CD8-positive, alpha-beta memory T cell (primary cell): ENCODE measurements around the gene LRRC43. TPM values are rescaled to one million over a fixed set of nuclear protein-coding genes. Genes with fewer than 3 reads are reported as not detected.
A peak's percentile ranks its signal among the peaks of the same experiment; 100 is the strongest.

ENCODE experiments used
- CTCF ChIA-PET: fragments of 350-600 bp; sonication (Branson Sonifier 250); formaldehyde crosslinking; loops from one replicate; lab custom pipeline; 2021; ENCODE audit warnings: antibody characterized with exemption; lab: Charles Lee
- POLR2A ChIA-PET: fragments of 350-600 bp; sonication (Branson Sonifier 250); formaldehyde crosslinking; loops from one replicate; lab custom pipeline; 2021; ENCODE audit warnings: antibody characterized with exemption; lab: Charles Lee
- DNase-seq, 5 donors: peaks; one replicate each; pipeline versions ENCODE4 v3.0.0 to v3.0.0-alpha.2; 2020 to 2022; ENCODE audit warnings: mixed read lengths in 1 of 5
- H3K27ac ChIP-seq: one replicate; pipeline ENCODE4 v1.7.0; 2013; ENCODE audit warnings: low read depth, mild to moderate bottlenecking, low read length, moderate library complexity
- H3K27me3 ChIP-seq: 2 replicates; pipeline ENCODE4 v1.7.0; 2013; ENCODE audit warnings: low read length, mild to moderate bottlenecking; ENCODE audit not compliant: insufficient read depth, poor library complexity, severe bottlenecking
- H3K36me3 ChIP-seq: 2 replicates; pipeline ENCODE4 v1.7.0; 2013; ENCODE audit warnings: mild to moderate bottlenecking, low read length, moderate library complexity; ENCODE audit not compliant: insufficient read depth
- H3K4me1 ChIP-seq: 2 replicates; pipeline ENCODE4 v1.7.0; 2013; ENCODE audit warnings: mild to moderate bottlenecking, low read length, moderate library complexity; ENCODE audit not compliant: insufficient read depth
- H3K4me3 ChIP-seq: 2 replicates; pipeline ENCODE4 v1.7.0; 2013; ENCODE audit warnings: mild to moderate bottlenecking, low read length
- H3K9me3 ChIP-seq: 2 replicates; pipeline ENCODE4 v1.7.0; 2013; ENCODE audit warnings: mild to moderate bottlenecking, low read length
- H3K27ac Mint-ChIP-seq, 8 donors: one replicate each; pipeline ENCODE4 v1.8.0; 2020 to 2021; ENCODE audit warnings: mixed read lengths in 8 of 8, mild to moderate bottlenecking in 6 of 8, inconsistent platforms in 3 of 8, moderate library complexity in 3 of 8
- H3K27me3 Mint-ChIP-seq, 2 donors: one replicate each; pipeline ENCODE4 v1.8.0; 2020 to 2021; ENCODE audit warnings: mixed read lengths in 2 of 2, mild to moderate bottlenecking in 1 of 2, moderate library complexity in 1 of 2
- H3K36me3 Mint-ChIP-seq, 3 donors: one replicate each; pipeline ENCODE4 v1.8.0; 2020 to 2021; ENCODE audit warnings: mixed read lengths in 3 of 3, inconsistent platforms in 1 of 3, mild to moderate bottlenecking in 1 of 3
- H3K4me1 Mint-ChIP-seq, 3 donors: one replicate each; pipeline ENCODE4 v1.8.0; 2020 to 2021; ENCODE audit warnings: mixed read lengths in 3 of 3, inconsistent platforms in 1 of 3, mild to moderate bottlenecking in 1 of 3
- H3K4me3 Mint-ChIP-seq, 7 donors: one replicate each; pipeline ENCODE4 v1.8.0; 2020 to 2021; ENCODE audit warnings: mixed read lengths in 7 of 7, mild to moderate bottlenecking in 6 of 7, moderate library complexity in 4 of 7, inconsistent platforms in 2 of 7
- H3K9me3 Mint-ChIP-seq, 5 donors: one replicate each; pipeline ENCODE4 v1.8.0; 2020 to 2022; ENCODE audit warnings: mixed read lengths in 5 of 5, mild to moderate bottlenecking in 3 of 5, moderate library complexity in 2 of 5, inconsistent platforms in 1 of 5
- polyA plus RNA-seq: library from polyadenylated mRNA; unstranded; fragments of 300-500 nt; fragmentation: Illumina TruSeq; gene quantifications from one replicate; pipeline ENCODE4 v1.2.3, GENCODE V29; 2021
- total RNA-seq, 2 experiments: library from RNA; stranded (reverse); gene quantifications; one replicate each; pipeline ENCODE4 v1.2.3, GENCODE V29; 2021

Gene LRRC43
- total and polyA plus RNA-seq, 3 experiments from 2014 or later = 0.18 to 0.26 (median 0.25) TPM

- Mint-ChIP-seq H3K36me3 (peaks cover 5 to 28% (median 15%) of the 10 kb centered on the region in 3 donors), H3K4me1 (peaks cover 6 to 25% (median 16%) of the 10 kb centered on the region in 3 donors), H3K27ac (peak overlapping the region in 4 of 8 donors; percentile 37 to 78 (median 42)), H3K27me3 (peaks cover 0 to 1% of the 10 kb centered on the region in 2 donors), H3K4me3 (peak overlapping the region; percentile 69 to 92 (median 87)), H3K9me3 (no peaks in the 10 kb centered on the region)
- CTCF ChIA-PET = interaction anchor here (0.8 kb wide), 1 partner anchor 287 kb away, joined by 4 read pairs; the partner anchor contains the start of gene CFAP251
- peaks cover 12% of the 10 kb centered on the region for H3K36me3 ChIP-seq
- H3K4me1 ChIP-seq = peaks cover 7% of the 10 kb centered on the region
- H3K27ac ChIP-seq = no peak overlapping the region
- DNase-seq = no peak
- no peaks in the 10 kb centered on the region for H3K9me3 ChIP-seq
- H3K4me3 ChIP-seq = no peak overlapping the region
- no peaks in the 10 kb centered on the region for H3K27me3 ChIP-seq
- POLR2A ChIA-PET = interaction anchor here (1.0 kb wide), 2 partner anchors 11 to 61 kb away, joined by 4 read pairs; partner anchors contain the start of gene VPS33A
Observed at GRCh38 chr12:122205053-122205925, 22.4 kb downstream of the LRRC43 start.

DNA sequence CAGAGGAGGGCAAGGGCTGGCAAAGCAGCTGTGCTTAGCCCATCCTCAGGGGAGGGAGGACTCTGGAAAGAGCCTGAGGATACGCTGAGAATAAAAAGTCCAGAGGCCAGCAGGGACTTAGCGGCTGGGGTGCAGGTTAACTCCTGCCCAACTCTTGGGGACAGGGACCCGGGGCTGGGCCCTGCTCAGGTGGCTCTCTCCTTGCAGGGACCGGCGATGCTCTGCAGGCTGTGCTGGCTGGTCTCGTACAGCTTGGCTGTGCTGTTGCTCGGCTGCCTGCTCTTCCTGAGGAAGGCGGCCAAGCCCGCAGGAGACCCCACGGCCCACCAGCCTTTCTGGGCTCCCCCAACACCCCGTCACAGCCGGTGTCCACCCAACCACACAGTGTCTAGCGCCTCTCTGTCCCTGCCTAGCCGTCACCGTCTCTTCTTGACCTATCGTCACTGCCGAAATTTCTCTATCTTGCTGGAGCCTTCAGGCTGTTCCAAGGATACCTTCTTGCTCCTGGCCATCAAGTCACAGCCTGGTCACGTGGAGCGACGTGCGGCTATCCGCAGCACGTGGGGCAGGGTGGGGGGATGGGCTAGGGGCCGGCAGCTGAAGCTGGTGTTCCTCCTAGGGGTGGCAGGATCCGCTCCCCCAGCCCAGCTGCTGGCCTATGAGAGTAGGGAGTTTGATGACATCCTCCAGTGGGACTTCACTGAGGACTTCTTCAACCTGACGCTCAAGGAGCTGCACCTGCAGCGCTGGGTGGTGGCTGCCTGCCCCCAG is 23.4 kb downstream of the LRRC43 start:
- Mint-ChIP-seq H3K9me3 (no peaks in the 10 kb centered on the region), H3K4me1 (peaks cover 6 to 25% (median 16%) of the 10 kb centered on the region in 3 donors), H3K36me3 (peaks cover 5 to 34% (median 15%) of the 10 kb centered on the region in 3 donors), H3K27me3 (peaks cover 0 to 1% of the 10 kb centered on the region in 2 donors), H3K27ac (peak overlapping the region in 2 of 8 donors; percentile 45 to 47), H3K4me3 (peak overlapping the region in 1 of 7 donors; percentile 45)
- Histone ChIP-seq H3K4me1 (peaks cover 7% of the 10 kb centered on the region), H3K4me3 (no peak overlapping the region), H3K36me3 (peaks cover 12% of the 10 kb centered on the region), H3K27me3 (no peaks in the 10 kb centered on the region), H3K27ac (no peak overlapping the region), H3K9me3 (no peaks in the 10 kb centered on the region)
- POLR2A ChIA-PET = interaction anchor here (1.0 kb wide), 2 partner anchors 10 to 60 kb away, joined by 4 read pairs; partner anchors contain the start of gene VPS33A
- CTCF ChIA-PET = interaction anchor here (0.6 kb wide), 1 partner anchor 293 kb away, joined by 3 read pairs; no protein-coding TSS in a partner anchor
- DNase-seq = no peak

DNA sequence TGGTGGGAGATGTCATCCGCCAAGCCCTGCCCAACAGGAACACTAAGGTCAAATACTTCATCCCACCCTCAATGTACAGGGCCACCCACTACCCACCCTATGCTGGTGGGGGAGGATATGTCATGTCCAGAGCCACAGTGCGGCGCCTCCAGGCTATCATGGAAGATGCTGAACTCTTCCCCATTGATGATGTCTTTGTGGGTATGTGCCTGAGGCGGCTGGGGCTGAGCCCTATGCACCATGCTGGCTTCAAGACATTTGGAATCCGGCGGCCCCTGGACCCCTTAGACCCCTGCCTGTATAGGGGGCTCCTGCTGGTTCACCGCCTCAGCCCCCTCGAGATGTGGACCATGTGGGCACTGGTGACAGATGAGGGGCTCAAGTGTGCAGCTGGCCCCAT is 24.1 kb downstream of the LRRC43 start:
- no peaks in the 10 kb centered on the region for H3K9me3 ChIP-seq
- ChIA-PET POLR2A (interaction anchor here (0.8 kb wide), 1 partner anchor 19 kb away, joined by 3 read pairs; the partner anchor contains the start of gene DIABLO), CTCF (no interaction called here)
- Mint-ChIP-seq H3K4me1 (peaks cover 6 to 25% (median 16%) of the 10 kb centered on the region in 3 donors), H3K9me3 (no peaks in the 10 kb centered on the region), H3K36me3 (peaks cover 5 to 40% (median 15%) of the 10 kb centered on the region in 3 donors), H3K27ac (peak overlapping the region in 1 of 8 donors; percentile 45), H3K4me3 (no peak overlapping the region), H3K27me3 (no peaks in the 10 kb centered on the region)
- H3K4me3 ChIP-seq = no peak overlapping the region
- H3K36me3 ChIP-seq = peaks cover 13% of the 10 kb centered on the region
- H3K27me3 ChIP-seq = no peaks in the 10 kb centered on the region
- no peak overlapping the region for H3K27ac ChIP-seq
- H3K4me1 ChIP-seq = peaks cover 7% of the 10 kb centered on the region
- no peak for DNase-seq

DNA sequence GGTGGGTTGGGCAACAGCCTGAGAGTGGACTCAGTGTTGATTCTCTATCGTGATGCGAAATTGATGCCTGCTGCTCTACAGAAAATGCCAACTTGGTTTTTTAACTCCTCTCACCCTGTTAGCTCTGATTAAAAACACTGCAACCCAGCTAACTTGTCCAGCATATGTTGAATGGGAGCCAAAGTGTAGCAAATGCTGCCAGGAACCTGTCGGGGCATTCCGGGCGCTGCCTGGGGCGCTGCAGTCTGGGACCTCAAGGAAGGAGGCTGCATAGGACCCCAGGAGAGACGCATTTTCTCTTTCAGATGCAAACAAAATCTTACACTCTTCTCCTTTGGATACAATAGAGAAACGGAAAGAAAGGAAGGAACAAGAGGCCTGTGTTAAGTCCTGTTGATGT is 24.5 kb downstream of the LRRC43 start:
- H3K9me3 ChIP-seq = no peaks in the 10 kb centered on the region
- no peak for DNase-seq
- no peak overlapping the region for H3K27ac ChIP-seq
- H3K36me3 ChIP-seq = peaks cover 17% of the 10 kb centered on the region
- Mint-ChIP-seq H3K27me3 (no peaks in the 10 kb centered on the region), H3K4me1 (peaks cover 6 to 24% (median 15%) of the 10 kb centered on the region in 3 donors), H3K36me3 (peaks cover 5 to 45% (median 17%) of the 10 kb centered on the region in 3 donors), H3K9me3 (no peaks in the 10 kb centered on the region), H3K4me3 (no peak overlapping the region), H3K27ac (peak overlapping the region in 1 of 8 donors; percentile 19)
- POLR2A ChIA-PET = interaction anchor here (0.8 kb wide), 1 partner anchor 18 kb away, joined by 3 read pairs; the partner anchor contains the start of gene DIABLO
- H3K4me1 ChIP-seq = peaks cover 7% of the 10 kb centered on the region
- H3K27me3 ChIP-seq = no peaks in the 10 kb centered on the region
- no peak overlapping the region for H3K4me3 ChIP-seq
- CTCF ChIA-PET = interaction anchor here (1.1 to 1.6 kb wide), 2 partner anchors 19 to 60 kb away, joined by 3 read pairs; partner anchors contain the start of gene DIABLO

DNA sequence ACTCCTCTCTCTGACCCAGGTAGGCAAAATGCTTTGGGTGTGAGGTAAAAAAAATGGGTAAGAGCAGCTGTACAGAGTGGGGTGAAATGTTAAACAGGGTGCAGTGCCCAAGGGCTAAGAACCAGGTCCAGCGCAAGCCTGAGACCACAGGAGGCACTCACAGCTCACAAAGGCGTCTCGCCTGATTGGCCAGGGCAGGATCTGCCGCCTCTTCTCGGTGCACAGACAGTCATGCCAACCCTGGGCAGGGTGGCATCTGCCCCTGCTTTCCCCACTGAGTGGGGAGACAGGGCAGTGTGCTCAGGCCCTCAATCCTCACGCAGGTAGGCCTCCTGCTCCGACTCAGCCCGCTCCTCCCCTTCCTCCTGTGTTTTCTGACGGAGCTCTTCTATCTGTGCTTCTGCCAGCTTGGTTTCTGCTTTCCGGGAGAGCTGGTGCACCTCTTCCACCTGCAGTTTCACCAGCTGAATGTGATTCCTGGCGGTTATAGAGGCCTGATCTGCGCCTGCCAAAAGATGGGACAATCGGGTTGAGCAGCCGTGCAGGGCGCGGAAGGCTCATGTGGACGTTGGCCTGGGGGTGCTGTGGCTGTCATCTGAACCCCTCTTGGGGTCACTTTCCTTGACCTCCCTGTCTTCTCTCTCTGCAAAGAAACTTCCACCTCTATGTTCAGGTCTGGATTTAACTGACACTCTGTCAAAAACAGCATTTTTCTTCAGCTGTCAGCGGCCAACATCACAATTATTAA is 25.3 kb downstream of the LRRC43 start:
- peaks cover 4 to 16% (median 6%) of the 10 kb centered on the region in 3 donors for H3K4me1 Mint-ChIP-seq
- Histone ChIP-seq H3K4me3 (no peak overlapping the region), H3K9me3 (no peaks in the 10 kb centered on the region), H3K27me3 (no peaks in the 10 kb centered on the region), H3K27ac (no peak overlapping the region), H3K4me1 (no peaks in the 10 kb centered on the region), H3K36me3 (peaks cover 26% of the 10 kb centered on the region)
- H3K4me3 Mint-ChIP-seq = peak overlapping the region in 2 of 7 donors; percentile 4 to 40
- no peaks in the 10 kb centered on the region for H3K9me3 Mint-ChIP-seq
- peaks cover 5 to 52% (median 17%) of the 10 kb centered on the region in 3 donors for H3K36me3 Mint-ChIP-seq
- ChIA-PET POLR2A (interaction anchor here (2.0 kb wide), 1 partner anchor 17 kb away, joined by 6 read pairs; the partner anchor contains the start of gene DIABLO), CTCF (interaction anchor here (1.1 to 1.6 kb wide), 3 partner anchors 18 to 59 kb away, joined by 3 read pairs; partner anchors contain the start of gene DIABLO)
- no peak for DNase-seq
- no peak overlapping the region for H3K27ac Mint-ChIP-seq
- no peaks in the 10 kb centered on the region for H3K27me3 Mint-ChIP-seq

DNA sequence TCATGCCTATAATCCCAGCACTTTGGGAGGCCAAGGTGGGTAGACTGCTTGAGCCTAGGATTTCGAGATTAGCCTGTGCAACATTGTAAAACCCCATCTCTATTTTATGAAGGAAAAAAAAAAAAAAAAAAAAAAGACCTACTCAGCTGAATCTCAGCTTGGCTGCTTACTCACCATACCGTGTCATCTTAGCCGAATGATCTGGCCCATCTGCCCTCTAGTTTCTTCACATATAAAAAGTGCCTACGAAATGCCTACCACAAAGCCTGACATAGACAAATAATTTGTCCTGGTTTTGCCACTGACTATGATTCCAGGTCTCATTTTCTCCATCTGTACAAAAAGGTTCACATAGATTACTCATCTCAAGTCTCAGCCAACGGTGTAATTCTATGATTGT is 32.8 kb downstream of the LRRC43 start:
- H3K27me3 ChIP-seq = no peaks in the 10 kb centered on the region
- no peaks in the 10 kb centered on the region for H3K9me3 ChIP-seq
- H3K4me1 ChIP-seq = no peaks in the 10 kb centered on the region
- Mint-ChIP-seq H3K36me3 (peaks cover 4 to 83% (median 11%) of the 10 kb centered on the region in 3 donors), H3K27ac (no peak overlapping the region), H3K4me1 (peaks cover 3 to 11% (median 8%) of the 10 kb centered on the region in 3 donors), H3K4me3 (no peak overlapping the region), H3K9me3 (no peaks in the 10 kb centered on the region), H3K27me3 (no peaks in the 10 kb centered on the region)
- peaks cover 61% of the 10 kb centered on the region for H3K36me3 ChIP-seq
- no peak for DNase-seq
- ChIA-PET POLR2A (interaction anchor here (0.6 to 1.4 kb wide), 3 partner anchors 10 to 29 kb away, joined by 3 to 4 read pairs (median 3); partner anchors contain the start of gene DIABLO), CTCF (interaction anchor here (1.1 to 1.3 kb wide), 2 partner anchors 51 kb away, joined by 3 to 4 read pairs; no protein-coding TSS in a partner anchor)
- H3K4me3 ChIP-seq = no peak overlapping the region
- H3K27ac ChIP-seq = no peak overlapping the region

GRCh38 chr12:122216445-122216844 is 33.5 kb downstream of the LRRC43 start:
- Histone ChIP-seq H3K27ac (no peak overlapping the region), H3K4me3 (no peak overlapping the region), H3K27me3 (no peaks in the 10 kb centered on the region), H3K4me1 (no peaks in the 10 kb centered on the region), H3K36me3 (peaks cover 68% of the 10 kb centered on the region), H3K9me3 (no peaks in the 10 kb centered on the region)
- Mint-ChIP-seq H3K4me3 (no peak overlapping the region), H3K9me3 (no peaks in the 10 kb centered on the region), H3K27ac (no peak overlapping the region), H3K36me3 (peaks cover 4 to 84% (median 11%) of the 10 kb centered on the region in 3 donors), H3K4me1 (peaks cover 8 to 17% (median 12%) of the 10 kb centered on the region in 3 donors), H3K27me3 (no peaks in the 10 kb centered on the region)
- ChIA-PET CTCF (interaction anchor here (1.3 kb wide), 1 partner anchor 50 kb away, joined by 4 read pairs; no protein-coding TSS in a partner anchor), POLR2A (interaction anchor here (1.0 to 1.4 kb wide), 2 partner anchors 9 to 11 kb away, joined by 3 to 4 read pairs; partner anchors contain the start of gene DIABLO)
- DNase-seq = no peak
